ENCODE measurements around the gene IL20RA. TPM values are rescaled to one million over a fixed set of nuclear protein-coding genes. Genes with fewer than 3 reads are reported as not detected.

Gene IL20RA
- total and polyA plus RNA-seq, 2 donors (not counting 3 experiments of a cell fraction or from before 2014, with no cell fraction given): not detected

GRCh38 chr6:136995521-136995920 lies 49.2 kb downstream of the IL20RA start:
- Histone ChIP-seq H3K9ac (replicated peaks; ENCODE audit: extremely low read depth, insufficient read depth, low read length) (no peak overlapping the region), H4K20me1 (replicated peaks; ENCODE audit: control insufficient read depth, extremely low read depth, insufficient read depth, low read length) (no peaks in the 10 kb centered on the region), H3K9me3 (replicated peaks; ENCODE audit: control insufficient read depth, insufficient read depth, low read length) (no peaks in the 10 kb centered on the region), H3K9me1 (replicated peaks; ENCODE audit: control insufficient read depth, extremely low read depth, insufficient read depth, low read length) (no peaks in the 10 kb centered on the region), H3K36me3 (ENCODE audit: control insufficient read depth in 2 of 2, extremely low read depth in 1 of 2, insufficient read depth in 2 of 2, low read length in 2 of 2) (no peaks in the 10 kb centered on the region), H3K4me2 (ENCODE audit: insufficient read depth, low read length) (no peak overlapping the region), H3K27me3 (ENCODE audit: control insufficient read depth in 2 of 2, insufficient read depth in 2 of 2, low read length in 2 of 2) (peaks cover 8 to 15% of the 10 kb centered on the region in 2 experiments), H3K27ac (ENCODE audit: insufficient read depth, low read depth, low read length) (no peak overlapping the region), H2AFZ (ENCODE audit: low read depth, low read length) (no peak overlapping the region), H3K4me3 (replicated peaks in 1 of 3; ENCODE audit: insufficient read depth in 1 of 3, low read depth in 1 of 3, low read length in 3 of 3) (no peak overlapping the region), H3K4me1 (ENCODE audit: control insufficient read depth, extremely low read depth, insufficient read depth, low read length) (no peaks in the 10 kb centered on the region), H3K79me2 (ENCODE audit: control insufficient read depth, insufficient read depth, low read length) (no peaks in the 10 kb centered on the region)
- intact Hi-C loops (cut with micrococcal nuclease) (no loop called here), dilution Hi-C loops (cut with MboI; ENCODE audit: extremely low pct_ligation_motif_present, low sequenced_read_pairs) (no loop called here)
- no peak for DNase-seq (ENCODE audit: low read depth, low spot score)
- FAIRE-seq: no peak
- ChIA-PET CTCF (interaction anchor here (0.9 to 1.2 kb wide), 2 partner anchors 9 kb away, joined by 3 to 4 read pairs; no protein-coding TSS in a partner anchor), POLR2A (no interaction called here)
- TF ChIP-seq EZH2 (IDR thresholded peaks at IDR 0.05; ENCODE audit: borderline replicate concordance, low read depth, low read length, severe bottlenecking): no peak
- TF ChIP-seq, protein P1, sequence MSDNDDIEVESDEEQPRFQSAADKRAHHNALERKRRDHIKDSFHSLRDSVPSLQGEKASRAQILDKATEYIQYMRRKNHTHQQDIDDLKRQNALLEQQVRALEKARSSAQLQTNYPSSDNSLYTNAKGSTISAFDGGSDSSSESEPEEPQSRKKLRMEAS (IDR thresholded peaks at IDR 0.05; ENCODE audit: insufficient read depth, insufficient read length): no peak
- no peak for TF ChIP-seq GATA2 (IDR thresholded peaks at IDR 0.05; ENCODE audit: insufficient read depth, insufficient read length, low read depth, low read length)
- no peak for TF ChIP-seq MYC (IDR thresholded peaks at IDR 0.05; ENCODE audit: low read depth, low read length)
- TF ChIP-seq CTCF (IDR thresholded peaks at IDR 0.05; ENCODE audit: extremely low read depth in 1 of 2, insufficient read depth in 1 of 2, low read depth in 1 of 2, low read length in 2 of 2): no peak
- TF ChIP-seq POLR2AphosphoS5 (IDR thresholded peaks at IDR 0.05; ENCODE audit: insufficient read depth, low read depth, low read length): no peak
- TF ChIP-seq POLR2A (IDR thresholded peaks at IDR 0.05; ENCODE audit: low read depth, low read length): no peak
- no peak for TF ChIP-seq FOS (IDR thresholded peaks at IDR 0.05; ENCODE audit: borderline replicate concordance, insufficient read depth, low read length)
- TF ChIP-seq JUN (IDR thresholded peaks at IDR 0.05; ENCODE audit: borderline replicate concordance, insufficient read depth, insufficient read length, low read depth): no peak
- BruUV-seq (replicated peaks): no TSS peak

Measured in endothelial cell of umbilical vein (primary cell).